GM23338 (cell line): Measurements from ENCODE around the gene SUPT3H. TPM values are rescaled to one million over a fixed set of nuclear protein-coding genes. Genes with fewer than 3 reads are reported as not detected.

Source experiments
- ATAC-seq: fragments of 200-7000 bp; cut with Tn5 transposase; 3 replicates; pipeline ENCODE4 v1.9.1; 2020
- DNase-seq: peaks from one replicate; pipeline ENCODE4 v3.0.0-alpha.2; 2015; ENCODE audit warnings: low spot score
- H2AFZ ChIP-seq: fragments of 200-600 bp; sonication (generic); 2 replicates; pipeline ENCODE4 v1.8.0; 2016; ENCODE audit warnings: antibody characterized with exemption, mild to moderate bottlenecking, moderate library complexity
- H3F3A ChIP-seq: fragments of 200-600 bp; sonication (generic); replicated peaks from 2 replicates; pipeline ENCODE4 v1.8.0; 2017; ENCODE audit warnings: antibody characterized with exemption, mixed run types, low read depth
- H3K27ac ChIP-seq: fragments of 200-600 bp; sonication (generic); 2 replicates; pipeline ENCODE4 v1.6.1; 2016; ENCODE audit warnings: low read depth
- H3K27me3 ChIP-seq: fragments of 200-600 bp; sonication (generic); 2 replicates; pipeline ENCODE4 v1.8.0; 2016; ENCODE audit warnings: mild to moderate bottlenecking, mixed run types, moderate library complexity; ENCODE audit not compliant: insufficient read depth
- H3K36me3 ChIP-seq: fragments of 200-600 bp; sonication (generic); 2 replicates; pipeline ENCODE4 v1.8.0; 2016; ENCODE audit warnings: mild to moderate bottlenecking; ENCODE audit not compliant: insufficient read depth
- H3K4me1 ChIP-seq: fragments of 200-600 bp; sonication (generic); 2 replicates; pipeline ENCODE4 v1.8.0; 2016; ENCODE audit warnings: mild to moderate bottlenecking, moderate library complexity; ENCODE audit not compliant: insufficient read depth
- H3K4me2 ChIP-seq: fragments of 200-600 bp; sonication (generic); 2 replicates; pipeline ENCODE4 v1.7.1; 2017; ENCODE audit warnings: mixed run types
- H3K4me3 ChIP-seq: fragments of 200-600 bp; sonication (generic); 2 replicates; pipeline ENCODE4 v1.6.1; 2016; ENCODE audit warnings: mixed run types
- H3K79me2 ChIP-seq: fragments of 200-600 bp; sonication (generic); replicated peaks from 2 replicates; pipeline ENCODE4 v1.8.0; 2017; ENCODE audit warnings: mild to moderate bottlenecking; ENCODE audit not compliant: insufficient read depth
- H3K9me2 ChIP-seq: fragments of 200-600 bp; sonication (generic); 2 replicates; pipeline ENCODE4 v1.8.0; 2017; ENCODE audit not compliant: insufficient read depth
- H4K20me1 ChIP-seq: fragments of 200-600 bp; sonication (generic); replicated peaks from 2 replicates; pipeline ENCODE4 v1.8.0; 2017; ENCODE audit warnings: mild to moderate bottlenecking; ENCODE audit not compliant: insufficient read depth
- H3K27ac Mint-ChIP-seq: 2 replicates; pipeline ENCODE4 v1.8.0; 2020; ENCODE audit warnings: inconsistent platforms, mild to moderate bottlenecking, moderate library complexity, mixed read lengths
- H3K27me3 Mint-ChIP-seq: 3 replicates; pipeline ENCODE4 v1.8.0; 2022; ENCODE audit warnings: low read depth, mild to moderate bottlenecking, moderate library complexity, mixed read lengths, inconsistent platforms; ENCODE audit not compliant: insufficient read depth, poor library complexity
- H3K36me3 Mint-ChIP-seq: 3 replicates; pipeline ENCODE4 v1.8.0; 2021; ENCODE audit warnings: low read depth, mild to moderate bottlenecking, inconsistent platforms, moderate library complexity, mixed read lengths
- H3K4me1 Mint-ChIP-seq: 3 replicates; pipeline ENCODE4 v1.8.0; 2020; ENCODE audit warnings: mild to moderate bottlenecking, inconsistent platforms, mixed read lengths
- H3K4me3 Mint-ChIP-seq: 3 replicates; pipeline ENCODE4 v1.8.0; 2021; ENCODE audit warnings: moderate library complexity, mild to moderate bottlenecking, inconsistent platforms, mixed read lengths
- H3K9me3 Mint-ChIP-seq: 3 replicates; pipeline ENCODE4 v1.8.0; 2020; ENCODE audit warnings: moderate library complexity, mild to moderate bottlenecking, inconsistent platforms, mixed read lengths
- CREB1 ChIP-seq: fragments of 250-450 bp; sonication (Bioruptor Pico); IDR thresholded peaks from 2 replicates; pipeline ENCODE4 v1.5.0; 2020; ENCODE audit warnings: low read depth, mild to moderate bottlenecking, moderate library complexity
- JUNB ChIP-seq: IDR thresholded peaks from one replicate; pipeline ENCODE4 v1.6.1; 2016; ENCODE audit warnings: antibody characterized with exemption; ENCODE audit not compliant: unreplicated experiment
- polyA plus RNA-seq: library from polyadenylated mRNA; unstranded; fragments of >200 nt; fragmentation: Nextera tagmentation; extraction: Ambion mirVana; gene quantifications from 2 replicates; pipeline ENCODE4 v1.2.1, GENCODE V29; 2016
- total RNA-seq: library from RNA; depleted of rRNA; stranded (reverse); fragments of >200 nt; shearing (Covaris generic); gene quantifications from 2 replicates; pipeline ENCODE4 v1.2.3, GENCODE V29; 2014
- TF ChIP-seq, protein P1 (sequence below): IDR thresholded peaks from one replicate; pipeline ENCODE4 v1.6.1; 2018; ENCODE audit warnings: antibody characterized with exemption; ENCODE audit not compliant: unreplicated experiment
- TF ChIP-seq, protein P2 (sequence below): fragments of 250-450 bp; sonication (Bioruptor Pico); IDR thresholded peaks from 2 replicates; pipeline ENCODE4 v1.5.0; 2020; ENCODE audit warnings: mild to moderate bottlenecking, moderate library complexity
- TF ChIP-seq, protein P3 (sequence below): IDR thresholded peaks from 2 replicates; pipeline ENCODE4 v1.6.1; 2016; ENCODE audit warnings: antibody characterized with exemption

Gene SUPT3H
- total and polyA plus RNA-seq, 2 experiments from 2014 or later, result 11.4 to 30.1 TPM

DNA sequence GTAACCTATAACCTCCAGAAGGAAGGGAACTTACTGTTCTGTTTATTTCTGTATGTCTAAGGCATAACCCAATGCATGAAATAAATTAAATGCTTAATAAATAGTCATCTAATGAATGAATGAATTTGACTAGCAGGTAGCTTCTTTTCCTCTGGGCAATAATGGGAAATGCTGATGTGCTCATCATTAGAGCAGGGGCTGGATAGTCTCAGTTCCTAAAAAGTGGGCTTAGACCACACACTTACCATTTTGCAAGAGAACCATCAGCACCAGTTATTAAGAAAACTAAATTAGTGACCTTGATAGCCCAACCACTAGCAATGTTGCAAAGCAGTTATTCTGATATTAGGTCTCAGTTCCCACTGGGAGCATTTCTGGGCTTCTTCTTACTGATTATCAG is 540.5 kb downstream of the SUPT3H start:
- ATAC-seq (no peak), DNase-seq (no peak)
- no peak overlapping the region for H3K4me3 Mint-ChIP-seq
- peaks cover 2% of the 10 kb centered on the region; the same call in 1 of the 2 replicates for H3K4me1 ChIP-seq
- no peak overlapping the region for H3K4me3 ChIP-seq
- H4K20me1 ChIP-seq, result no peaks in the 10 kb centered on the region
- H3K9me2 ChIP-seq, result no peaks in the 10 kb centered on the region
- no peaks in the 10 kb centered on the region for H3K9me3 Mint-ChIP-seq
- no peaks in the 10 kb centered on the region for H3K36me3 ChIP-seq
- no peak overlapping the region for H3K4me2 ChIP-seq
- no peak overlapping the region for H2AFZ ChIP-seq
- H3K36me3 Mint-ChIP-seq, result no peaks in the 10 kb centered on the region
- TF ChIP-seq, protein P1, sequence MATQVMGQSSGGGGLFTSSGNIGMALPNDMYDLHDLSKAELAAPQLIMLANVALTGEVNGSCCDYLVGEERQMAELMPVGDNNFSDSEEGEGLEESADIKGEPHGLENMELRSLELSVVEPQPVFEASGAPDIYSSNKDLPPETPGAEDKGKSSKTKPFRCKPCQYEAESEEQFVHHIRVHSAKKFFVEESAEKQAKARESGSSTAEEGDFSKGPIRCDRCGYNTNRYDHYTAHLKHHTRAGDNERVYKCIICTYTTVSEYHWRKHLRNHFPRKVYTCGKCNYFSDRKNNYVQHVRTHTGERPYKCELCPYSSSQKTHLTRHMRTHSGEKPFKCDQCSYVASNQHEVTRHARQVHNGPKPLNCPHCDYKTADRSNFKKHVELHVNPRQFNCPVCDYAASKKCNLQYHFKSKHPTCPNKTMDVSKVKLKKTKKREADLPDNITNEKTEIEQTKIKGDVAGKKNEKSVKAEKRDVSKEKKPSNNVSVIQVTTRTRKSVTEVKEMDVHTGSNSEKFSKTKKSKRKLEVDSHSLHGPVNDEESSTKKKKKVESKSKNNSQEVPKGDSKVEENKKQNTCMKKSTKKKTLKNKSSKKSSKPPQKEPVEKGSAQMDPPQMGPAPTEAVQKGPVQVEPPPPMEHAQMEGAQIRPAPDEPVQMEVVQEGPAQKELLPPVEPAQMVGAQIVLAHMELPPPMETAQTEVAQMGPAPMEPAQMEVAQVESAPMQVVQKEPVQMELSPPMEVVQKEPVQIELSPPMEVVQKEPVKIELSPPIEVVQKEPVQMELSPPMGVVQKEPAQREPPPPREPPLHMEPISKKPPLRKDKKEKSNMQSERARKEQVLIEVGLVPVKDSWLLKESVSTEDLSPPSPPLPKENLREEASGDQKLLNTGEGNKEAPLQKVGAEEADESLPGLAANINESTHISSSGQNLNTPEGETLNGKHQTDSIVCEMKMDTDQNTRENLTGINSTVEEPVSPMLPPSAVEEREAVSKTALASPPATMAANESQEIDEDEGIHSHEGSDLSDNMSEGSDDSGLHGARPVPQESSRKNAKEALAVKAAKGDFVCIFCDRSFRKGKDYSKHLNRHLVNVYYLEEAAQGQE, result no peak
- TF ChIP-seq JUNB (no peak), CREB1 (no peak)
- TF ChIP-seq, protein P2, sequence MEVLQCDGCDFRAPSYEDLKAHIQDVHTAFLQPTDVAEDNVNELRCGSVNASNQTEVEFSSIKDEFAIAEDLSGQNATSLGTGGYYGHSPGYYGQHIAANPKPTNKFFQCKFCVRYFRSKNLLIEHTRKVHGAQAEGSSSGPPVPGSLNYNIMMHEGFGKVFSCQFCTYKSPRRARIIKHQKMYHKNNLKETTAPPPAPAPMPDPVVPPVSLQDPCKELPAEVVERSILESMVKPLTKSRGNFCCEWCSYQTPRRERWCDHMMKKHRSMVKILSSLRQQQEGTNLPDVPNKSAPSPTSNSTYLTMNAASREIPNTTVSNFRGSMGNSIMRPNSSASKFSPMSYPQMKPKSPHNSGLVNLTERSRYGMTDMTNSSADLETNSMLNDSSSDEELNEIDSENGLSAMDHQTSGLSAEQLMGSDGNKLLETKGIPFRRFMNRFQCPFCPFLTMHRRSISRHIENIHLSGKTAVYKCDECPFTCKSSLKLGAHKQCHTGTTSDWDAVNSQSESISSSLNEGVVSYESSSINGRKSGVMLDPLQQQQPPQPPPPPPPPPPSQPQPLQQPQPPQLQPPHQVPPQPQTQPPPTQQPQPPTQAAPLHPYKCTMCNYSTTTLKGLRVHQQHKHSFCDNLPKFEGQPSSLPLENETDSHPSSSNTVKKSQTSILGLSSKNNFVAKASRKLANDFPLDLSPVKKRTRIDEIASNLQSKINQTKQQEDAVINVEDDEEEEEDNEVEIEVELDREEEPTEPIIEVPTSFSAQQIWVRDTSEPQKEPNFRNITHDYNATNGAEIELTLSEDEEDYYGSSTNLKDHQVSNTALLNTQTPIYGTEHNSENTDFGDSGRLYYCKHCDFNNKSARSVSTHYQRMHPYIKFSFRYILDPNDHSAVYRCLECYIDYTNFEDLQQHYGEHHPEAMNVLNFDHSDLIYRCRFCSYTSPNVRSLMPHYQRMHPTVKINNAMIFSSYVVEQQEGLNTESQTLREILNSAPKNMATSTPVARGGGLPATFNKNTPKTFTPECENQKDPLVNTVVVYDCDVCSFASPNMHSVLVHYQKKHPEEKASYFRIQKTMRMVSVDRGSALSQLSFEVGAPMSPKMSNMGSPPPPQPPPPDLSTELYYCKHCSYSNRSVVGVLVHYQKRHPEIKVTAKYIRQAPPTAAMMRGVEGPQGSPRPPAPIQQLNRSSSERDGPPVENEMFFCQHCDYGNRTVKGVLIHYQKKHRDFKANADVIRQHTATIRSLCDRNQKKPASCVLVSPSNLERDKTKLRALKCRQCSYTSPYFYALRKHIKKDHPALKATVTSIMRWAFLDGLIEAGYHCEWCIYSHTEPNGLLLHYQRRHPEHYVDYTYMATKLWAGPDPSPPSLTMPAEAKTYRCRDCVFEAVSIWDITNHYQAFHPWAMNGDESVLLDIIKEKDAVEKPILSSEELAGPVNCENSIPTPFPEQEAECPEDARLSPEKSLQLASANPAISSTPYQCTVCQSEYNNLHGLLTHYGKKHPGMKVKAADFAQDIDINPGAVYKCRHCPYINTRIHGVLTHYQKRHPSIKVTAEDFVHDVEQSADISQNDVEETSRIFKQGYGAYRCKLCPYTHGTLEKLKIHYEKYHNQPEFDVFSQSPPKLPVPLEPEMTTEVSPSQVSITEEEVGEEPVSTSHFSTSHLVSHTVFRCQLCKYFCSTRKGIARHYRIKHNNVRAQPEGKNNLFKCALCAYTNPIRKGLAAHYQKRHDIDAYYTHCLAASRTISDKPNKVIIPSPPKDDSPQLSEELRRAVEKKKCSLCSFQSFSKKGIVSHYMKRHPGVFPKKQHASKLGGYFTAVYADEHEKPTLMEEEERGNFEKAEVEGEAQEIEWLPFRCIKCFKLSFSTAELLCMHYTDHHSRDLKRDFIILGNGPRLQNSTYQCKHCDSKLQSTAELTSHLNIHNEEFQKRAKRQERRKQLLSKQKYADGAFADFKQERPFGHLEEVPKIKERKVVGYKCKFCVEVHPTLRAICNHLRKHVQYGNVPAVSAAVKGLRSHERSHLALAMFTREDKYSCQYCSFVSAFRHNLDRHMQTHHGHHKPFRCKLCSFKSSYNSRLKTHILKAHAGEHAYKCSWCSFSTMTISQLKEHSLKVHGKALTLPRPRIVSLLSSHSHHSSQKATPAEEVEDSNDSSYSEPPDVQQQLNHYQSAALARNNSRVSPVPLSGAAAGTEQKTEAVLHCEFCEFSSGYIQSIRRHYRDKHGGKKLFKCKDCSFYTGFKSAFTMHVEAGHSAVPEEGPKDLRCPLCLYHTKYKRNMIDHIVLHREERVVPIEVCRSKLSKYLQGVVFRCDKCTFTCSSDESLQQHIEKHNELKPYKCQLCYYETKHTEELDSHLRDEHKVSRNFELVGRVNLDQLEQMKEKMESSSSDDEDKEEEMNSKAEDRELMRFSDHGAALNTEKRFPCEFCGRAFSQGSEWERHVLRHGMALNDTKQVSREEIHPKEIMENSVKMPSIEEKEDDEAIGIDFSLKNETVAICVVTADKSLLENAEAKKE (CRISPR knock-in tag), result no peak
- TF ChIP-seq, protein P3, sequence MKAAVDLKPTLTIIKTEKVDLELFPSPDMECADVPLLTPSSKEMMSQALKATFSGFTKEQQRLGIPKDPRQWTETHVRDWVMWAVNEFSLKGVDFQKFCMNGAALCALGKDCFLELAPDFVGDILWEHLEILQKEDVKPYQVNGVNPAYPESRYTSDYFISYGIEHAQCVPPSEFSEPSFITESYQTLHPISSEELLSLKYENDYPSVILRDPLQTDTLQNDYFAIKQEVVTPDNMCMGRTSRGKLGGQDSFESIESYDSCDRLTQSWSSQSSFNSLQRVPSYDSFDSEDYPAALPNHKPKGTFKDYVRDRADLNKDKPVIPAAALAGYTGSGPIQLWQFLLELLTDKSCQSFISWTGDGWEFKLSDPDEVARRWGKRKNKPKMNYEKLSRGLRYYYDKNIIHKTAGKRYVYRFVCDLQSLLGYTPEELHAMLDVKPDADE, result no peak
- peaks cover 5% of the 10 kb centered on the region; the same call in 2 of the 3 replicates for H3K4me1 Mint-ChIP-seq
- H3K27ac ChIP-seq, result no peak overlapping the region
- no peak overlapping the region for H3K27ac Mint-ChIP-seq
- no peaks in the 10 kb centered on the region for H3K27me3 Mint-ChIP-seq
- no peaks in the 10 kb centered on the region for H3K27me3 ChIP-seq
- no peaks in the 10 kb centered on the region for H3K79me2 ChIP-seq
- H3F3A ChIP-seq, result no peaks in the 10 kb centered on the region
